B cell (primary cell): Measurements from ENCODE around the gene LRRC49. TPM values are rescaled to one million over a fixed set of nuclear protein-coding genes. Genes with fewer than 3 reads are reported as not detected.

Experiments used
- ATAC-seq: fragments of 200-7000 bp; cut with Tn5 transposase; one replicate; pipeline ENCODE4 v1.10.0; 2021; ENCODE audit warnings: low read depth, mild to moderate bottlenecking, moderate number of reproducible peaks, moderate library complexity
- CTCF ChIA-PET: fragments of 350-600 bp; sonication (Branson Sonifier 250); formaldehyde crosslinking; loops from one replicate; lab custom pipeline; 2021; ENCODE audit warnings: antibody characterized with exemption, inconsistent platforms; lab: Charles Lee
- POLR2A ChIA-PET: fragments of 350-600 bp; sonication (Branson Sonifier 250); formaldehyde crosslinking; loops from one replicate; lab custom pipeline; 2021; ENCODE audit warnings: antibody characterized with exemption; lab: Charles Lee
- DNase-seq: peaks from one replicate; pipeline ENCODE4 v3.0.0; 2013
- H2AFZ ChIP-seq: 2 replicates; pipeline ENCODE4 v1.6.1; 2012; ENCODE audit warnings: mild to moderate bottlenecking, low read depth, low read length; ENCODE audit not compliant: insufficient read depth, poor library complexity, severe bottlenecking
- H3K27ac ChIP-seq, 2 donors: 1 replicate in 1 of 2; 2 replicates in 1 of 2; pipeline ENCODE4 v1.5.1; 2012 to 2013; ENCODE audit warnings: low read length in 2 of 2, mild to moderate bottlenecking in 2 of 2, moderate library complexity in 1 of 2
- H3K27me3 ChIP-seq, 4 experiments: fragments of 200-600 bp in 1 of 4; sonication (generic) in 1 of 4; replicated peaks in 1 of 4; 1 replicate in 2 of 4; 2 replicates in 2 of 4; pipeline versions ENCODE4 v1.6.1 to v1.7.0; 2013 to 2016; ENCODE audit warnings: low read length in 3 of 4, mild to moderate bottlenecking in 2 of 4, mixed read lengths in 1 of 4, moderate library complexity in 1 of 4; ENCODE audit not compliant: insufficient read depth in 4 of 4, control insufficient read depth in 3 of 4; ENCODE audit errors: control extremely low read depth in 1 of 4
- H3K36me3 ChIP-seq, 2 experiments: replicated peaks in 1 of 2; 1 replicate in 1 of 2; 2 replicates in 1 of 2; pipeline versions ENCODE4 v1.6.1 to v1.7.1; 2013; ENCODE audit warnings: low read length in 1 of 2; ENCODE audit not compliant: insufficient read depth in 2 of 2, control insufficient read depth in 1 of 2; ENCODE audit errors: control extremely low read depth in 1 of 2, extremely low read depth in 1 of 2
- H3K4me1 ChIP-seq, 2 donors: fragments of 200-600 bp in 1 of 2; sonication (generic) in 1 of 2; 1 replicate in 1 of 2; 2 replicates in 1 of 2; pipeline versions ENCODE4 v1.5.1 to v1.6.1; 2013 to 2017; ENCODE audit warnings: low read length in 2 of 2; ENCODE audit not compliant: control insufficient read depth in 2 of 2, insufficient read depth in 2 of 2
- H3K4me2 ChIP-seq: replicated peaks from 2 replicates; pipeline ENCODE3; 2012; ENCODE audit warnings: mild to moderate bottlenecking, low read depth, low read length; ENCODE audit not compliant: poor library complexity, severe bottlenecking
- H3K4me3 ChIP-seq, 5 experiments: fragments of 200-600 bp in 1 of 5; sonication (generic) in 1 of 5; 1 replicate in 3 of 5; 2 replicates in 2 of 5; pipeline versions ENCODE4 v1.5.1 to v1.7.0; 2011 to 2016; ENCODE audit warnings: low read length in 4 of 5, mild to moderate bottlenecking in 4 of 5, low read depth in 2 of 5, control low read depth in 1 of 5, moderate library complexity in 1 of 5; ENCODE audit not compliant: insufficient read depth in 1 of 5; ENCODE audit errors: control extremely low read depth in 1 of 5, extremely low read depth in 1 of 5
- H3K79me2 ChIP-seq: fragments of 200-600 bp; sonication (generic); one replicate; pipeline ENCODE4 v1.6.0; 2016; ENCODE audit warnings: low read length; ENCODE audit not compliant: control insufficient read depth, insufficient read depth
- H3K9ac ChIP-seq: fragments of 200-600 bp; sonication (generic); 2 replicates; pipeline ENCODE4 v1.6.1; 2017; ENCODE audit warnings: mild to moderate bottlenecking, low read length, moderate library complexity
- H3K9me3 ChIP-seq, 3 donors: one replicate each; pipeline versions ENCODE4 v1.6.1 to v1.7.1; 2013; ENCODE audit warnings: low read length in 2 of 3; ENCODE audit not compliant: control insufficient read depth in 2 of 3, insufficient read depth in 1 of 3; ENCODE audit errors: control extremely low read depth in 1 of 3
- H4K20me1 ChIP-seq: 2 replicates; pipeline ENCODE4 v1.6.0; 2012; ENCODE audit warnings: mild to moderate bottlenecking, low read length; ENCODE audit not compliant: insufficient read depth, control insufficient read depth, poor library complexity, severe bottlenecking
- H3K27ac Mint-ChIP-seq: one replicate; pipeline ENCODE4 v1.8.0; 2021; ENCODE audit warnings: mixed read lengths
- H3K27me3 Mint-ChIP-seq: one replicate; pipeline ENCODE4 v1.8.0; 2021; ENCODE audit warnings: mixed read lengths
- H3K4me1 Mint-ChIP-seq: one replicate; pipeline ENCODE4 v1.8.0; 2021; ENCODE audit warnings: mixed read lengths
- H3K4me3 Mint-ChIP-seq: one replicate; pipeline ENCODE4 v1.8.0; 2021; ENCODE audit warnings: mixed read lengths
- H3K9me3 Mint-ChIP-seq: one replicate; pipeline ENCODE4 v1.8.0; 2022; ENCODE audit warnings: mixed read lengths; ENCODE audit not compliant: insufficient read depth
- EZH2 ChIP-seq: IDR thresholded peaks from 2 replicates; pipeline ENCODE4 v1.6.1; 2012; ENCODE audit warnings: borderline replicate concordance, low read depth, mild to moderate bottlenecking, moderate library complexity, low read length; ENCODE audit not compliant: insufficient read depth, poor library complexity, severe bottlenecking
- WGBS: methylation state at CpG from one replicate; pipeline ENCODE4 v1.1.5; 2013; ENCODE audit warnings: missing lambda C conversion rate; ENCODE audit not compliant: insufficient coverage; 5-methylcytosine and 5-hydroxymethylcytosine counted together
- intact Hi-C: fragments of 100-400 bp; cut with micrococcal nuclease; formaldehyde crosslinking; loops from one replicate; pipeline ENCODE4 v1.10.0; 2022
- polyA plus RNA-seq: library from polyadenylated mRNA; depleted of rRNA; stranded (reverse); fragments of >200 nt; gene quantifications from 2 replicates; pipeline ENCODE4 v1.2.3, GENCODE V29; 2012
- total RNA-seq, 2 donors: library from RNA; stranded (reverse); fragments of 120-200 nt in 1 of 2; gene quantifications; 1 replicate in 1 of 2; 2 replicates in 1 of 2; pipeline versions ENCODE4 v1.2.3 to v1.2.4, GENCODE V29; 2013 to 2022
- TF ChIP-seq, protein P1 (sequence below): fragments of 200-600 bp; IDR thresholded peaks from one replicate; pipeline ENCODE4 v1.8.0; 2022; ENCODE audit warnings: antibody characterized with exemption, mild to moderate bottlenecking

Gene LRRC49
- total and polyA plus RNA-seq, 2 donors (not counting 1 experiment from before 2014, with no cell fraction given), result 0.22 to 1.4 TPM

DNA sequence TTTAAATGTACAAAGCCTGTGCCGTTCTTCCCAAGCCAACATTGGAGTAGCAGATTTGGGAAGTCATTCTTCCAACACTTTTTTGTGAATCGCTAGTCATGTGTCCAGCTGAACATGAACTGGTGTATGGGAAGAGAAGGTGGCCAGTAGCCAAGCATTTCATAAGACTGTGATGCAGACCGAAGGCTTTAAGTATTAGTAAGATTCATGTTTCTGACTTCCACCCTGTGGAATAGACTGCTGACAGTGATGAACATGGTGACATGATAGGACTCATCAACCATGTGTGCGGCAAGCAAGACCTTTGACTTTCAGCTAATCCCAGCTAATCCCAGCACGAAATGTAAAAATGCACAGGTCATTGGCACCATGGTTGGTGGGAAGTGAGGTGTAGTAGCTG, 174.4 kb downstream of the LRRC49 start:
- intact Hi-C loops, result no loop called here
- H3K36me3 ChIP-seq, result no peaks in the 10 kb centered on the region
- H3K27ac ChIP-seq, result no peak overlapping the region
- no peak overlapping the region for H3K9ac ChIP-seq
- DNase-seq, result no peak
- Mint-ChIP-seq H3K27ac (no peak overlapping the region), H3K9me3 (peaks cover 1% of the 10 kb centered on the region), H3K4me3 (no peak overlapping the region), H3K4me1 (no peaks in the 10 kb centered on the region), H3K27me3 (peaks cover 9% of the 10 kb centered on the region)
- H3K4me2 ChIP-seq, result no peak overlapping the region
- no peaks in the 10 kb centered on the region for H3K27me3 ChIP-seq
- H3K79me2 ChIP-seq, result no peaks in the 10 kb centered on the region
- no peak overlapping the region for H2AFZ ChIP-seq
- no peaks in the 10 kb centered on the region for H3K4me1 ChIP-seq
- H3K9me3 ChIP-seq, result no peaks in the 10 kb centered on the region
- H3K4me3 ChIP-seq, result no peak overlapping the region
- no peak for TF ChIP-seq EZH2
- TF ChIP-seq, protein P1, sequence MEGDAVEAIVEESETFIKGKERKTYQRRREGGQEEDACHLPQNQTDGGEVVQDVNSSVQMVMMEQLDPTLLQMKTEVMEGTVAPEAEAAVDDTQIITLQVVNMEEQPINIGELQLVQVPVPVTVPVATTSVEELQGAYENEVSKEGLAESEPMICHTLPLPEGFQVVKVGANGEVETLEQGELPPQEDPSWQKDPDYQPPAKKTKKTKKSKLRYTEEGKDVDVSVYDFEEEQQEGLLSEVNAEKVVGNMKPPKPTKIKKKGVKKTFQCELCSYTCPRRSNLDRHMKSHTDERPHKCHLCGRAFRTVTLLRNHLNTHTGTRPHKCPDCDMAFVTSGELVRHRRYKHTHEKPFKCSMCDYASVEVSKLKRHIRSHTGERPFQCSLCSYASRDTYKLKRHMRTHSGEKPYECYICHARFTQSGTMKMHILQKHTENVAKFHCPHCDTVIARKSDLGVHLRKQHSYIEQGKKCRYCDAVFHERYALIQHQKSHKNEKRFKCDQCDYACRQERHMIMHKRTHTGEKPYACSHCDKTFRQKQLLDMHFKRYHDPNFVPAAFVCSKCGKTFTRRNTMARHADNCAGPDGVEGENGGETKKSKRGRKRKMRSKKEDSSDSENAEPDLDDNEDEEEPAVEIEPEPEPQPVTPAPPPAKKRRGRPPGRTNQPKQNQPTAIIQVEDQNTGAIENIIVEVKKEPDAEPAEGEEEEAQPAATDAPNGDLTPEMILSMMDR, result no peak
- ChIA-PET CTCF (no interaction called here), POLR2A (no interaction called here)
- no peak for ATAC-seq
- 100% methylated on average over 3 of the region's 5 CpGs for WGBS
- no peaks in the 10 kb centered on the region for H4K20me1 ChIP-seq

DNA sequence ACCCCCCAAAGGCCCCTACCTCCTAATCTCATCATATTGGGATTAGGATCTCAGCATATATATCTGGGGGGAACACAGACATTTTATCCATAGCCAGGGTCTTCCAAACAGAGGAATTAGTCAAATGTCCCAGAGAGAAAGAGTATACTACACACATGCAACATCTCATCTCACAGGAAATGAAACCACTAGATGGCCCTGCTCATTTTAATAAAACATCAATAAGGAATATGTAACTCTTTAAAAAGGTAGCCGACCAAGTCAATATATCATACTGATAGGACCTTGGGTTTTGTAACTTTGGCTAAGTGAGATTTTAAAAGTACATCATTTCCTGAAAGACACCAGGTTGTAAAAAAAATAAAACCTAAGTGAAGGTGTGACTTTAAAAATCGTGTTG, 177.1 kb downstream of the LRRC49 start:
- no peak overlapping the region for H3K4me2 ChIP-seq
- TF ChIP-seq EZH2, result no peak
- TF ChIP-seq, protein P1, result no peak
- ATAC-seq, result no peak
- no peaks in the 10 kb centered on the region for H4K20me1 ChIP-seq
- H3K27me3 ChIP-seq, result no peaks in the 10 kb centered on the region
- H3K4me3 ChIP-seq, result no peak overlapping the region
- no peak overlapping the region for H2AFZ ChIP-seq
- intact Hi-C loops, result no loop called here
- no peak overlapping the region for H3K27ac ChIP-seq
- H3K9me3 Mint-ChIP-seq, result peaks cover 6% of the 10 kb centered on the region
- ChIA-PET CTCF (no interaction called here), POLR2A (no interaction called here)
- no peak overlapping the region for H3K4me3 Mint-ChIP-seq
- H3K4me1 ChIP-seq, result no peaks in the 10 kb centered on the region
- peaks cover 9% of the 10 kb centered on the region for H3K27me3 Mint-ChIP-seq
- no peaks in the 10 kb centered on the region for H3K79me2 ChIP-seq
- H3K9ac ChIP-seq, result no peak overlapping the region
- H3K36me3 ChIP-seq, result no peaks in the 10 kb centered on the region
- WGBS, result 88% methylated on average over 1 of the region's 2 CpGs
- H3K27ac Mint-ChIP-seq, result no peak overlapping the region
- no peak for DNase-seq
- no peaks in the 10 kb centered on the region for H3K9me3 ChIP-seq
- no peaks in the 10 kb centered on the region for H3K4me1 Mint-ChIP-seq
